Memory B cell (primary cell): ENCODE results near the gene TOLLIP.
A peak's percentile ranks its signal among the peaks of the same experiment; 100 is the strongest.
"Not testable (repeated sequence)": the region's sequence is repeated elsewhere in the genome, so short reads cannot be mapped to it uniquely, and the experiment has no call there.

Experiments used
- ATAC-seq: fragments of 150-1000 bp; cut with Tn5 transposase; 2 replicates; pipeline ENCODE4 v1.10.0; 2021; ENCODE audit warnings: low read depth, mild to moderate bottlenecking, moderate library complexity
- DNase-seq, 2 donors: peaks; one replicate each; pipeline ENCODE4 v3.0.0; 2022; ENCODE audit warnings: low spot score in 2 of 2
- H3K27ac Mint-ChIP-seq: one replicate; pipeline ENCODE4 v1.8.0; 2022; ENCODE audit warnings: mild to moderate bottlenecking, moderate library complexity, mixed read lengths
- H3K27me3 Mint-ChIP-seq: one replicate; pipeline ENCODE4 v1.8.0; 2022; ENCODE audit warnings: mixed read lengths
- H3K36me3 Mint-ChIP-seq: one replicate; pipeline ENCODE4 v1.8.0; 2022; ENCODE audit warnings: mild to moderate bottlenecking, mixed read lengths
- H3K4me1 Mint-ChIP-seq: one replicate; pipeline ENCODE4 v1.8.0; 2022; ENCODE audit warnings: mixed read lengths
- H3K4me3 Mint-ChIP-seq: one replicate; pipeline ENCODE4 v1.8.0; 2022; ENCODE audit warnings: mild to moderate bottlenecking, moderate library complexity, mixed read lengths
- H3K9me3 Mint-ChIP-seq: one replicate; pipeline ENCODE4 v1.8.0; 2022; ENCODE audit warnings: mixed read lengths

TOLLIP gene

DNA sequence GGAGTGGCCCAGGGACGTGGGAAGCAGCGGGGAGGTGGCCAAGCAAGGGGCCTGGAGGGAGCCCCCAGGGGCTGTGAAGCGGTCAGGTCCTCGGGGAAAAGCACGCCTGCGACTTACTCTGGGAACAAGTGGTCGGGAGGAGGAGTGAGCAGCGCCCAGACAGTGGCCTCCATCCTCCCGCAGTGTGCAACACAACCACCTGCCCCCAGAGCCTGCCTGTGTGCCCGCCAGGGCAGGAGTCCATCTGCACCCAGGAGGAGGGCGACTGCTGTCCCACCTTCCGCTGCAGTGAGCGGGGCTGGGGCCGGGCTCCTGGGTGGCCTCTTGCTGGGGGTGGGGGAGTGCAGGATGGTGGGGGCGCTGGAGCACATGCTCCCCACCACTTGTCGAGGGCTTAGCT, 51.5 kb downstream of the TOLLIP start:
- Mint-ChIP-seq H3K4me1 (peaks cover 7% of the 10 kb centered on the region), H3K27ac (no peak overlapping the region), H3K9me3 (no peaks in the 10 kb centered on the region), H3K36me3 (no peaks in the 10 kb centered on the region), H3K4me3 (no peak overlapping the region), H3K27me3 (no peaks in the 10 kb centered on the region)
- no peak for DNase-seq
- no peak for ATAC-seq

DNA sequence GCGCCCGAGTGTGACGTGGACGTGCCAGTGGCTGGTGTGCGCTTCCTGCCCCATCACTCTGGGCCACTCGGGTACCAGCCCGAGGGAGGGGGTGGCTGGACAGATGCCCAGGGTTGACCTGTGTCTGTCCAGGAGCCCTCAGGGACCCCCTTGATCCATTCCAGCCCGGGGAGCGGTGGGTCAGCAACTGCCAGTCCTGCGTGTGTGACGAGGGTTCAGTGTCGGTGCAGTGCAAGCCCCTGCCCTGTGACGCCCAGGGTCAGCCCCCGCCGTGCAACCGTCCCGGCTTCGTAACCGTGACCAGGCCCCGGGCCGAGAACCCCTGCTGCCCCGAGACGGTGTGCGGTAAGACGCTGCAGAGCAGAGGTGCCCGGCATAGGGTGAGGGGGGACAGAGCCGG, 52.1 kb downstream of the TOLLIP start:
- peaks cover 4% of the 10 kb centered on the region for H3K4me1 Mint-ChIP-seq
- H3K4me3 Mint-ChIP-seq: no peak overlapping the region
- ATAC-seq (no peak), DNase-seq (no peak)
- H3K27me3 Mint-ChIP-seq: no peaks in the 10 kb centered on the region
- H3K27ac Mint-ChIP-seq: no peak overlapping the region
- no peaks in the 10 kb centered on the region for H3K9me3 Mint-ChIP-seq
- H3K36me3 Mint-ChIP-seq: no peaks in the 10 kb centered on the region

DNA sequence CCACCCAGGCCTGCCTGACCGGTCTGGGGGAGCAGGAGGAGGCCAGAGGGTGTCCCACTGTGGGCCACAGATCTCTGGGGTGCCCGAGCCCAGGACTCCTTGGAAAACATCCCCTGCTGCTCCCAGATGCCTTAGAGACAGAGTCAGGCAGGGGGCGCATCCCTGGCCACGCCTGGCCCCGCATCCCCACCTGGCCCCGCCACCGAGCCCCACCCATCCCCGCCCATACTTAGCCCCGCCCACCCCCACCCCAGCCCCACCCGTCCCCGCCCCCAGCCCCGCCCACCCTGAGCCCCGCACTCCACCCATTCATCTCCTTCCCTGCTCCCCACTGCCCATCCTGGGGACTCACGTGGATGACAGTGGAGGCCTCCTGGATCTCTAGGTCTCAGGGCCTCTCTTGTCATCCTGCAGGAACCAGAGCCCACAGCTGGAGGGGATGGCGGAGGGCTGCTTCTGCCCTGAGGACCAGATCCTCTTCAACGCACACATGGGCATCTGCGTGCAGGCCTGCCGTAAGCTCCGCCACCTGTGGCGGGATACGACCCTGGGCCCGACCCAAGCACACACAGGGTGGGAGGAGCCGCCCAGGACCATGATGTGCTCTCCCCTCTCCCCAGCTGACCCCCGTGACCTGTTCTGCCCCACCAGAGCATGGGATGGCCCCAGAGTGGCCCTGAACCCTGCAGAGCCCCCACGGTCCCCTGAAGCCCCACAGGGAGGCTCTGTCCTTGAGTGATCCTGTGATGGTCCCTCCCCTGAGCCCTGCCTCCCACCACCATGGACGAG, 53.0 kb downstream of the TOLLIP start:
- Mint-ChIP-seq H3K27ac (no peak overlapping the region), H3K4me3 (no peak overlapping the region), H3K27me3 (no peaks in the 10 kb centered on the region), H3K36me3 (no peaks in the 10 kb centered on the region), H3K9me3 (no peaks in the 10 kb centered on the region), H3K4me1 (no peaks in the 10 kb centered on the region)
- no peak for DNase-seq
- ATAC-seq: no peak

DNA sequence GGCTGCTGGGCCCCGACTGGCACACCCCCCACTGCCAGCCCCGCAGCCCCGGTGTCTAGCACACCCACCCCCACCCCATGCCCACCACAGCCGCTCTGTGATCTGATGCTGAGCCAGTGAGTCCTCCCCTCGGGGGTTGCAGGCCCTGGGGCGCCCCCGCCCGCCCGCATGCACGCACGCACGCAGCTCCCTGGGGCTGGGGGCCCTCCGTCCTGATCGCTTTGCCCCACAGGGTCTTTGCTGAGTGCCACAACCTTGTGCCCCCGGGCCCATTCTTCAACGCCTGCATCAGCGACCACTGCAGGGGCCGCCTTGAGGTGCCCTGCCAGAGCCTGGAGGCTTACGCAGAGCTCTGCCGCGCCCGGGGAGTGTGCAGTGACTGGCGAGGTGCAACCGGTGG, 54.3 kb downstream of the TOLLIP start:
- H3K9me3 Mint-ChIP-seq: no peaks in the 10 kb centered on the region
- no peak overlapping the region for H3K4me3 Mint-ChIP-seq
- no peak overlapping the region for H3K27ac Mint-ChIP-seq
- H3K36me3 Mint-ChIP-seq: no peaks in the 10 kb centered on the region
- ATAC-seq: no peak
- H3K27me3 Mint-ChIP-seq: no peaks in the 10 kb centered on the region
- no peak for DNase-seq
- no peaks in the 10 kb centered on the region for H3K4me1 Mint-ChIP-seq

DNA sequence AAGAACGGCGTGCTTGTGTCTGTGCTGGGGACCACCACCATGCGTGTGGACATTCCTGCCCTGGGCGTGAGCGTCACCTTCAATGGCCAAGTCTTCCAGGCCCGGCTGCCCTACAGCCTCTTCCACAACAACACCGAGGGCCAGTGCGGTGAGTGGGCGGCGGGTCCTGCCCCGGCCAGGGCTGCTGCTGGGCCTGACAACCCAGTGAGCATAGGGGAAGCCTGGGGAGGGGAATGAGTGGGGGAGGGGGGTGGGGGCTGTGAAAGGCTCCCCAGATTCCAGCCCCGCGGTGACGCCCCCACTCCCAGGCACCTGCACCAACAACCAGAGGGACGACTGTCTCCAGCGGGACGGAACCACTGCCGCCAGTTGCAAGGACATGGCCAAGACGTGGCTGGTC, 54.7 kb downstream of the TOLLIP start:
- Mint-ChIP-seq H3K9me3 (no peaks in the 10 kb centered on the region), H3K36me3 (no peaks in the 10 kb centered on the region), H3K4me3 (no peak overlapping the region), H3K4me1 (no peaks in the 10 kb centered on the region), H3K27ac (no peak overlapping the region), H3K27me3 (no peaks in the 10 kb centered on the region)
- ATAC-seq (no peak), DNase-seq (no peak)

DNA sequence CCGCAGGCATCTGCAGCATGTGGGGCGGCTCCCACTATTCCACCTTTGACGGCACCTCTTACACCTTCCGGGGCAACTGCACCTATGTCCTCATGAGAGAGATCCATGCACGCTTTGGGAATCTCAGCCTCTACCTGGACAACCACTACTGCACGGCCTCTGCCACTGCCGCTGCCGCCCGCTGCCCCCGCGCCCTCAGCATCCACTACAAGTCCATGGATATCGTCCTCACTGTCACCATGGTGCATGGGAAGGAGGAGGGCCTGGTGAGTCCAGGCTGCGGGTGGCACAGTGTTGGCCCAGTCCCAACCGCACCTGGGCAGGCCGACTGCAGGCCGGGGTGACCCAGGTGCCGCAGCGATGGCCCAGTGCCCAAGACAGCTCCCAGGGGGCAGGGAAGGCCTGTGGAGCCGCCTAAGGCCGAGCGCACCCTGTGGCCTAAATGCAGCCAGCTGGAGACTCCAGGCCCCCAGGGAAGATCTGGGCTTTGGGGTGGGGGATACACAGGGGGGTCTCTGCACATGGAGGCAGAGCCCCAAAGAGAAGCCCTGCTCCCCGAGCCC, 55.3 kb downstream of the TOLLIP start:
- ATAC-seq: no peak
- H3K27ac Mint-ChIP-seq: no peak overlapping the region
- no peak for DNase-seq
- H3K27me3 Mint-ChIP-seq: no peaks in the 10 kb centered on the region
- no peaks in the 10 kb centered on the region for H3K36me3 Mint-ChIP-seq
- H3K4me3 Mint-ChIP-seq: no peak overlapping the region
- H3K9me3 Mint-ChIP-seq: no peaks in the 10 kb centered on the region
- no peaks in the 10 kb centered on the region for H3K4me1 Mint-ChIP-seq

DNA sequence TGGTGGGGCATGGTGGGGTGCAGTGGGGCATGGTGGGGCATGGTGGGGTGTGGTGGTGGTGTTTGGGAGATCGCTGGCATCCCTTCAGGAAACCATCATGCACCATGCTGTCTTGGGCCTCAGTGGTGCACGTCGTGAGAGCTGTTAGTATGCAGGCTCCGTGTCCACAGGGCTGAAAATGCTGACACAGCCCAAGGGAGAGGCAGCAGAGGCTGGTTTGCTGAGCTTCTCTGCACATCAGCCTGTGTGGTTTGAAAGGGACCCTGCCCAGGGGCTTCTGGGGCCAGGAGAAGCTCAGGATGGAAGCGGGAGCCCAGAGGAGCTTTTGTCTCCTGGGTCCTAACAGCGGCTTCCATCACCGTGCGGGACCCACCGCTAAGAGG, 56.3 kb downstream of the TOLLIP start:
- no peaks in the 10 kb centered on the region for H3K4me1 Mint-ChIP-seq

DNA sequence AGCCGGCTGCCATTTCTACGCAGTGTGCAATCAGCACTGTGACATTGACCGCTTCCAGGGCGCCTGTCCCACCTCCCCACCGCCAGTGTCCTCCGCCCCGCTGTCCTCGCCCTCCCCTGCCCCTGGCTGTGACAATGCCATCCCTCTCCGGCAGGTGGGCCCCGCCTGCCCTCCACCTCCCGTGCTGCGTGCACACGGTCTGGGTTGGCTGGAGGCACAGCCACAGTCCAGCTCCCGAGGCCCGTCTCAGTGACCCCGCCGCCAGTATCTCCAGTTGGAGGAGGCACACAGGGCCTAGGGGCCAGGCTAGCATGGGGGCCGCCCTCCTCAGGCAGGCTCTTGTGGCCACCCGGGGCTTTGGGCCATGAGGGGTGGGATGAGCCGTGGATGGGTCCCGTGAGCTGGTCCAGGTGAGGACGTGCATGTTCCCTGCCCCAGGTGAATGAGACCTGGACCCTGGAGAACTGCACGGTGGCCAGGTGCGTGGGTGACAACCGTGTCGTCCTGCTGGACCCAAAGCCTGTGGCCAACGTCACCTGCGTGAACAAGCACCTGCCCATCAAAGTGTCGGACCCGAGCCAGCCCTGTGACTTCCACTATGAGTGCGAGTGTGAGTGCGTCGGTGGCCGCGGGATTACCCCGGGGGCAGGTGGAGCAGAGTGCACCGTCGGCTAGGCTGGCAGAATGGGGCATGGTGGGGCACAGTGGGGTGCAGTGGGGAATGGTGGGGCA, 56.9 kb downstream of the TOLLIP start:
- Mint-ChIP-seq H3K27me3 (no peaks in the 10 kb centered on the region), H3K27ac (peak overlapping the region; percentile 35), H3K9me3 (no peaks in the 10 kb centered on the region), H3K4me1 (no peaks in the 10 kb centered on the region), H3K4me3 (no peak overlapping the region), H3K36me3 (no peaks in the 10 kb centered on the region)
- no peak for DNase-seq
- ATAC-seq: no peak

More for the DNA sequence above, 56.3 kb downstream of the TOLLIP start:
- Mint-ChIP-seq H3K36me3 (no peaks in the 10 kb centered on the region), H3K27me3 (no peaks in the 10 kb centered on the region), H3K4me3 (no peak overlapping the region), H3K9me3 (no peaks in the 10 kb centered on the region), H3K27ac (no peak overlapping the region)
- no peak for ATAC-seq
- no peak for DNase-seq

DNA sequence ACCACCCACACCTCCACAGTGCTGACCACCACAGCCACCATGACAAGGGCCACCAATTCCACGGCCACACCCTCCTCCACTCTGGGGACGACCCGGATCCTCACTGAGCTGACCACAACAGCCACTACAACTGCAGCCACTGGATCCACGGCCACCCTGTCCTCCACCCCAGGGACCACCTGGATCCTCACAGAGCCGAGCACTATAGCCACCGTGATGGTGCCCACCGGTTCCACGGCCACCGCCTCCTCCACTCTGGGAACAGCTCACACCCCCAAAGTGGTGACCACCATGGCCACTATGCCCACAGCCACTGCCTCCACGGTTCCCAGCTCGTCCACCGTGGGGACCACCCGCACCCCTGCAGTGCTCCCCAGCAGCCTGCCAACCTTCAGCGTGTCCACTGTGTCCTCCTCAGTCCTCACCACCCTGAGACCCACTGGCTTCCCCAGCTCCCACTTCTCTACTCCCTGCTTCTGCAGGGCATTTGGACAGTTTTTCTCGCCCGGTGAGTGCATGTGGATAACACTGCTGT, 58.1 kb downstream of the TOLLIP start:
- Mint-ChIP-seq H3K27ac (no peak overlapping the region), H3K4me1 (no peaks in the 10 kb centered on the region), H3K4me3 (no peak overlapping the region), H3K27me3 (no peaks in the 10 kb centered on the region), H3K36me3 (no peaks in the 10 kb centered on the region), H3K9me3 (no peaks in the 10 kb centered on the region)
- ATAC-seq (no peak), DNase-seq (no peak)

DNA sequence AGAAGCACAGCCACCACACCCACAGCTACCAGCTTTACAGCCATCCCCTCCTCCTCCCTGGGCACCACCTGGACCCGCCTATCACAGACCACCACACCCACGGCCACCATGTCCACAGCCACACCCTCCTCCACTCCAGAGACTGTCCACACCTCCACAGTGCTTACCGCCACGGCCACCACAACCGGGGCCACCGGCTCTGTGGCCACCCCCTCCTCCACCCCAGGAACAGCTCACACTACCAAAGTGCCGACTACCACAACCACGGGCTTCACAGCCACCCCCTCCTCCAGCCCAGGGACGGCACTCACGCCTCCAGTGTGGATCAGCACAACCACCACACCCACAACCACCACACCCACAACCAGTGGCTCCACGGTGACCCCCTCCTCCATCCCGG, 59.0 kb downstream of the TOLLIP start:
- H3K9me3 Mint-ChIP-seq, ATAC-seq, H3K4me3 Mint-ChIP-seq, H3K4me1 Mint-ChIP-seq, H3K27me3 Mint-ChIP-seq, H3K36me3 Mint-ChIP-seq, H3K27ac Mint-ChIP-seq, DNase-seq: not testable (repeated sequence)

DNA sequence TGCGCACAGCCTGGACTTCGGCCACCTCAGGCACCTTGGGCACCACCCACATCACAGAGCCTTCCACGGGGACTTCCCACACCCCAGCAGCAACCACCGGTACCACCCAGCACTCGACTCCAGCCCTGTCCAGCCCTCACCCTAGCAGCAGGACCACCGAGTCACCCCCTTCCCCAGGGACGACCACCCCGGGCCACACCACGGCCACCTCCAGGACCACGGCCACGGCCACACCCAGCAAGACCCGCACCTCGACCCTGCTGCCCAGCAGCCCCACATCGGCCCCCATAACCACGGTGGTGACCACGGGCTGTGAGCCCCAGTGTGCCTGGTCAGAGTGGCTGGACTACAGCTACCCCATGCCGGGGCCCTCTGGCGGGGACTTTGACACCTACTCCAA, 60.5 kb downstream of the TOLLIP start:
- H3K36me3 Mint-ChIP-seq, H3K4me1 Mint-ChIP-seq: not testable (repeated sequence)

DNA sequence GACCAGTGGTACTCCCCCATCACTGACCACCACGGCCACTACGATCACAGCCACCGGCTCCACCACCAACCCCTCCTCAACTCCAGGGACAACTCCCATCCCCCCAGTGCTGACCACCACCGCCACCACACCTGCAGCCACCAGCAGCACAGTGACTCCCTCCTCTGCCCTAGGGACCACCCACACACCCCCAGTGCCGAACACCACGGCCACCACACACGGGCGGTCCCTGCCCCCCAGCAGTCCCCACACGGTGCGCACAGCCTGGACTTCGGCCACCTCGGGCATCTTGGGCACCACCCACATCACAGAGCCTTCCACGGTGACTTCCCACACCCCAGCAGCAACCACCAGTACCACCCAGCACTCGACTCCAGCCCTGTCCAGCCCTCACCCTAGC, 62.4 kb downstream of the TOLLIP start:
- not testable (repeated sequence) for ATAC-seq

More for the DNA sequence above, 60.5 kb downstream of the TOLLIP start:
- H3K4me3 Mint-ChIP-seq, H3K27me3 Mint-ChIP-seq, H3K27ac Mint-ChIP-seq, DNase-seq, ATAC-seq, H3K9me3 Mint-ChIP-seq: not testable (repeated sequence)

DNA sequence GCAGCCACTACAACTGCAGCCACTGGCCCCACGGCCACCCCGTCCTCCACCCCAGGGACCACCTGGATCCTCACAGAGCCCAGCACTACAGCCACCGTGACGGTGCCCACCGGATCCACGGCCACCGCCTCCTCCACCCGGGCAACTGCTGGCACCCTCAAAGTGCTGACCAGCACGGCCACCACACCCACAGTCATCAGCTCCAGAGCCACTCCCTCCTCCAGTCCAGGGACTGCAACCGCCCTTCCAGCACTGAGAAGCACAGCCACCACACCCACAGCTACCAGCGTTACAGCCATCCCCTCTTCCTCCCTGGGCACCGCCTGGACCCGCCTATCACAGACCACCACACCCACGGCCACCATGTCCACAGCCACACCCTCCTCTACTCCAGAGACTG, 63.1 kb downstream of the TOLLIP start:
- DNase-seq, H3K4me1 Mint-ChIP-seq, H3K27me3 Mint-ChIP-seq, H3K36me3 Mint-ChIP-seq, ATAC-seq, H3K4me3 Mint-ChIP-seq, H3K27ac Mint-ChIP-seq, H3K9me3 Mint-ChIP-seq: not testable (repeated sequence)

More for the DNA sequence above, 62.4 kb downstream of the TOLLIP start:
- H3K27ac Mint-ChIP-seq, DNase-seq, H3K27me3 Mint-ChIP-seq, H3K36me3 Mint-ChIP-seq, H3K9me3 Mint-ChIP-seq, H3K4me3 Mint-ChIP-seq, H3K4me1 Mint-ChIP-seq: not testable (repeated sequence)

DNA sequence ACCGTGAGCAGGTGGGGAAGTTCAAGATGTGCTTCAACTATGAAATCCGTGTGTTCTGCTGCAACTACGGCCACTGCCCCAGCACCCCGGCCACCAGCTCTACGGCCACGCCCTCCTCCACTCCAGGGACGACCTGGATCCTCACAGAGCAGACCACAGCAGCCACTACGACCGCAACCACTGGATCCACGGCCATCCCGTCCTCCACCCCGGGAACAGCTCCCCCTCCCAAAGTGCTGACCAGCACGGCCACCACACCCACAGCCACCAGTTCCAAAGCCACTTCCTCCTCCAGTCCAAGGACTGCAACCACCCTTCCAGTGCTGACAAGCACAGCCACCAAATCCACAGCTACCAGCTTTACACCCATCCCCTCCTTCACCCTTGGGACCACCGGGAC, 63.7 kb downstream of the TOLLIP start:
- DNase-seq, H3K4me3 Mint-ChIP-seq, ATAC-seq, H3K27me3 Mint-ChIP-seq, H3K36me3 Mint-ChIP-seq, H3K9me3 Mint-ChIP-seq, H3K4me1 Mint-ChIP-seq, H3K27ac Mint-ChIP-seq: not testable (repeated sequence)
